Activated CD8-positive, alpha-beta memory T cell treated with anti-CD3 and anti-CD28 coated beads, Interleukin-2, amount 10 ng/mL, durations not matched to agents 7 days and 5 days (primary cell): Measurements from ENCODE around the gene KCNN2. TPM values are rescaled to one million over a fixed set of nuclear protein-coding genes. Genes with fewer than 3 reads are reported as not detected.
"Not testable (repeated sequence)": the region's sequence is repeated elsewhere in the genome, so short reads cannot be mapped to it uniquely, and the experiment has no call there.

Source experiments
- ATAC-seq: fragments of 150-1000 bp; cut with Tn5 transposase; one replicate; pipeline ENCODE4 v1.10.0; 2021; ENCODE audit warnings: moderate library complexity
- CTCF ChIA-PET: fragments of 350-600 bp; sonication (Branson Sonifier 250); formaldehyde crosslinking; loops from one replicate; lab custom pipeline; 2021; ENCODE audit warnings: antibody characterized with exemption; lab: Charles Lee
- DNase-seq: peaks from one replicate; pipeline ENCODE4 v3.0.0-alpha.2; 2020
- H3K27ac Mint-ChIP-seq: one replicate; pipeline ENCODE4 v1.8.0; 2021; ENCODE audit warnings: mild to moderate bottlenecking, mixed read lengths
- H3K27me3 Mint-ChIP-seq: one replicate; pipeline ENCODE4 v1.8.0; 2021; ENCODE audit warnings: mixed read lengths
- H3K36me3 Mint-ChIP-seq: one replicate; pipeline ENCODE4 v1.8.0; 2021; ENCODE audit warnings: mild to moderate bottlenecking, mixed read lengths
- H3K4me1 Mint-ChIP-seq: one replicate; pipeline ENCODE4 v1.8.0; 2021; ENCODE audit warnings: mixed read lengths
- H3K4me3 Mint-ChIP-seq: one replicate; pipeline ENCODE4 v1.8.0; 2021; ENCODE audit warnings: mild to moderate bottlenecking, moderate library complexity, mixed read lengths
- H3K9me3 Mint-ChIP-seq: one replicate; pipeline ENCODE4 v1.8.0; 2022; ENCODE audit warnings: low read depth, mixed read lengths
- total RNA-seq, 2 experiments: library from RNA; stranded (reverse); gene quantifications; one replicate each; pipeline ENCODE4 v1.2.3, GENCODE V29; 2021

The KCNN2 gene
- total RNA-seq, 2 experiments from 2014 or later, result not detected

- CTCF ChIA-PET, result no interaction called here
- no peaks in the 10 kb centered on the region for H3K4me1 Mint-ChIP-seq
Measured at GRCh38 chr5:114417519-114417918, 55.6 kb downstream of the KCNN2 start.

GRCh38 chr5:114418176-114419066 is 56.6 kb downstream of the KCNN2 start:
- CTCF ChIA-PET, result no interaction called here
- Mint-ChIP-seq H3K4me3 (no peak overlapping the region), H3K27me3 (no peaks in the 10 kb centered on the region)

More at GRCh38 chr5:114417519-114417918, 55.6 kb downstream of the KCNN2 start:
- no peaks in the 10 kb centered on the region for H3K9me3 Mint-ChIP-seq
- no peak overlapping the region for H3K4me3 Mint-ChIP-seq
- no peaks in the 10 kb centered on the region for H3K27me3 Mint-ChIP-seq
- no peaks in the 10 kb centered on the region for H3K36me3 Mint-ChIP-seq
- DNase-seq, result no peak
- H3K27ac Mint-ChIP-seq, result no peak overlapping the region
- ATAC-seq, result no peak

GRCh38 chr5:114419067-114419388 is 57.2 kb downstream of the KCNN2 start:
- H3K9me3 Mint-ChIP-seq, result no peaks in the 10 kb centered on the region
- CTCF ChIA-PET, result no interaction called here
- H3K36me3 Mint-ChIP-seq, result no peaks in the 10 kb centered on the region
- ATAC-seq (no peak), DNase-seq (no peak)
- no peaks in the 10 kb centered on the region for H3K27me3 Mint-ChIP-seq
- no peak overlapping the region for H3K27ac Mint-ChIP-seq
- no peaks in the 10 kb centered on the region for H3K4me1 Mint-ChIP-seq
- no peak overlapping the region for H3K4me3 Mint-ChIP-seq

More at GRCh38 chr5:114418176-114419066, 56.6 kb downstream of the KCNN2 start:
- DNase-seq (no peak), ATAC-seq (no peak)
- Mint-ChIP-seq H3K27ac (no peak overlapping the region), H3K9me3 (no peaks in the 10 kb centered on the region), H3K4me1 (no peaks in the 10 kb centered on the region), H3K36me3 (no peaks in the 10 kb centered on the region)

- no peaks in the 10 kb centered on the region for H3K27me3 Mint-ChIP-seq
- ATAC-seq (no peak), DNase-seq (no peak)
- CTCF ChIA-PET, result no interaction called here
- no peak overlapping the region for H3K4me3 Mint-ChIP-seq
- H3K27ac Mint-ChIP-seq, result no peak overlapping the region
- no peaks in the 10 kb centered on the region for H3K4me1 Mint-ChIP-seq
- H3K9me3 Mint-ChIP-seq, result no peaks in the 10 kb centered on the region
- H3K36me3 Mint-ChIP-seq, result no peaks in the 10 kb centered on the region
Measured at GRCh38 chr5:114419959-114420358, 58.1 kb downstream of the KCNN2 start.

GRCh38 chr5:114427204-114427603 is 65.3 kb downstream of the KCNN2 start:
- Mint-ChIP-seq H3K9me3 (no peaks in the 10 kb centered on the region), H3K4me3 (no peak overlapping the region), H3K36me3 (no peaks in the 10 kb centered on the region), H3K27ac (no peak overlapping the region), H3K4me1 (no peaks in the 10 kb centered on the region), H3K27me3 (no peaks in the 10 kb centered on the region)
- DNase-seq (no peak), ATAC-seq (no peak)
- CTCF ChIA-PET, result no interaction called here

- no peak for DNase-seq
- ATAC-seq, result no peak
- no peak overlapping the region for H3K4me3 Mint-ChIP-seq
- no peaks in the 10 kb centered on the region for H3K4me1 Mint-ChIP-seq
- H3K9me3 Mint-ChIP-seq, result no peaks in the 10 kb centered on the region
- no peaks in the 10 kb centered on the region for H3K27me3 Mint-ChIP-seq
- H3K27ac Mint-ChIP-seq, result no peak overlapping the region
- CTCF ChIA-PET, result no interaction called here
- H3K36me3 Mint-ChIP-seq, result no peaks in the 10 kb centered on the region
Measured at GRCh38 chr5:114430532-114430931, 68.7 kb downstream of the KCNN2 start.

GRCh38 chr5:114432684-114433083 is 70.8 kb downstream of the KCNN2 start:
- CTCF ChIA-PET, H3K4me3 Mint-ChIP-seq, H3K4me1 Mint-ChIP-seq, H3K27ac Mint-ChIP-seq, H3K36me3 Mint-ChIP-seq, ATAC-seq, DNase-seq, H3K9me3 Mint-ChIP-seq, H3K27me3 Mint-ChIP-seq: not testable (repeated sequence)

- no peaks in the 10 kb centered on the region for H3K9me3 Mint-ChIP-seq
- no peak overlapping the region for H3K4me3 Mint-ChIP-seq
- DNase-seq (no peak), ATAC-seq (no peak)
- CTCF ChIA-PET, result no interaction called here
- H3K4me1 Mint-ChIP-seq, result no peaks in the 10 kb centered on the region
- no peaks in the 10 kb centered on the region for H3K27me3 Mint-ChIP-seq
- H3K36me3 Mint-ChIP-seq, result no peaks in the 10 kb centered on the region
- H3K27ac Mint-ChIP-seq, result no peak overlapping the region
Measured at GRCh38 chr5:114434396-114435219, 72.7 kb downstream of the KCNN2 start.

GRCh38 chr5:114435220-114435481 is 73.3 kb downstream of the KCNN2 start:
- no peak overlapping the region for H3K27ac Mint-ChIP-seq
- H3K27me3 Mint-ChIP-seq, result no peaks in the 10 kb centered on the region
- no peak overlapping the region for H3K4me3 Mint-ChIP-seq
- H3K36me3 Mint-ChIP-seq, result no peaks in the 10 kb centered on the region
- H3K4me1 Mint-ChIP-seq, result no peaks in the 10 kb centered on the region
- no peak for DNase-seq
- ATAC-seq, result no peak
- CTCF ChIA-PET, result no interaction called here
- no peaks in the 10 kb centered on the region for H3K9me3 Mint-ChIP-seq

- no peak for DNase-seq
- no peaks in the 10 kb centered on the region for H3K27me3 Mint-ChIP-seq
- no peak for ATAC-seq
- no peaks in the 10 kb centered on the region for H3K36me3 Mint-ChIP-seq
- H3K27ac Mint-ChIP-seq, result no peak overlapping the region
- H3K9me3 Mint-ChIP-seq, result no peaks in the 10 kb centered on the region
- no peaks in the 10 kb centered on the region for H3K4me1 Mint-ChIP-seq
- CTCF ChIA-PET, result no interaction called here
- H3K4me3 Mint-ChIP-seq, result no peak overlapping the region
Measured at GRCh38 chr5:114435885-114436299, 74.0 kb downstream of the KCNN2 start.

- CTCF ChIA-PET, result no interaction called here
- no peaks in the 10 kb centered on the region for H3K36me3 Mint-ChIP-seq
- no peak for ATAC-seq
Measured at GRCh38 chr5:114437936-114438335, 76.1 kb downstream of the KCNN2 start.

GRCh38 chr5:114438471-114438870 is 76.6 kb downstream of the KCNN2 start:
- H3K27ac Mint-ChIP-seq, result no peak overlapping the region
- H3K36me3 Mint-ChIP-seq, result no peaks in the 10 kb centered on the region
- ATAC-seq, result no peak
- DNase-seq, result no peak
- CTCF ChIA-PET, result no interaction called here
- H3K9me3 Mint-ChIP-seq, result no peaks in the 10 kb centered on the region
- H3K27me3 Mint-ChIP-seq, result no peaks in the 10 kb centered on the region
- H3K4me3 Mint-ChIP-seq, result no peak overlapping the region
- H3K4me1 Mint-ChIP-seq, result no peaks in the 10 kb centered on the region

More at GRCh38 chr5:114437936-114438335, 76.1 kb downstream of the KCNN2 start:
- Mint-ChIP-seq H3K4me3 (no peak overlapping the region), H3K4me1 (no peaks in the 10 kb centered on the region), H3K27me3 (no peaks in the 10 kb centered on the region), H3K27ac (no peak overlapping the region), H3K9me3 (no peaks in the 10 kb centered on the region)
- no peak for DNase-seq

- H3K4me3 Mint-ChIP-seq, result no peak overlapping the region
- no peak for DNase-seq
- ATAC-seq, result no peak
Measured at GRCh38 chr5:114447084-114447773, 85.4 kb downstream of the KCNN2 start.

More at GRCh38 chr5:114447084-114447773, 85.4 kb downstream of the KCNN2 start:
- Mint-ChIP-seq H3K27me3 (no peaks in the 10 kb centered on the region), H3K27ac (no peak overlapping the region), H3K9me3 (no peaks in the 10 kb centered on the region), H3K4me1 (no peaks in the 10 kb centered on the region), H3K36me3 (no peaks in the 10 kb centered on the region)
- CTCF ChIA-PET, result interaction anchor here (1.3 kb wide), 1 partner anchor 767 kb away, joined by 4 read pairs; no protein-coding TSS in a partner anchor
